ENCODE data around the gene AEBP1.

Gene AEBP1

DNA sequence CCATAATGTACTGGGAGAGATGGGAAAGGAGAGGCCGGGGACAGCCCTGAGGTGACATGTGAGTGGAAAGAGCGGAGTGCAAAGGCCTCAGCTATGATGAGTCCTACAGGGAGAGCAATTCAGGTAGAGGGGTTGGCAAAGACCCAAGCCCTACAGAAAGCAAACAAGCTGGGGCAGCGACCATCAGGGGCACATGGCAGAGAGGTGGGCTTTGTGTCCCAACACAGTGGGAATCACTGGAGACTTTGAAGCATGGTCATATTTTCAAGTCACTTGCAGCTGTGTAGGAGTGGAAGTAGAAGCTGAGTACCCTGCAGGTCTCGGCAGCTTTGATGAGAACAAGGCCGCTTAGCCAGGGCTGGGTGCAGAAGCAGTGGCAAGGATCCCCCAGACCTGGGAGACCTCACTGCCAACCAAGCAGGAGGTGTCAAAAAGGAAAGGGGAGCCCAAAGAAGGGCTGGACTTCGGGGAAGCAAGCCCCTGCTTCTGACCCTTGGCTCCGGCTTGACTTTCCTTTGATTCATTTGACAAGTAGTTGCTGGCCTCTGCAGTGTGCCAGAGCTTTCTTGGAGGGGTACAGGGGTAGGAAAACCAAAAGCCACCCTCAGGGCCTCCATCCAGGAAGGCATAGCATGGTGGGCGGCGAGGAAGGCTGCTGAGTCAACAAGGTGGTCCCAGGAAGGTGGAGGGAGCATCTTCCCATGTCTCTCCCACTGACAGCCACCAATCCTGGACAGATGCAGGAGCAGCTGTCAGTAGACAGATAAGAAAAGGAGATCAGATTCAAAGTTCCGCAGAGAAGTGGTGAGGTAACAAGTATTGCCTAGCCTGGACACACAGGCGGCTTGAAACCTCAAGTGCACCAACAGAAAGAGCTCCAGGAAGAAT, 36.8 kb upstream of the AEBP1 start:
- no peak for DNase-seq

DNA sequence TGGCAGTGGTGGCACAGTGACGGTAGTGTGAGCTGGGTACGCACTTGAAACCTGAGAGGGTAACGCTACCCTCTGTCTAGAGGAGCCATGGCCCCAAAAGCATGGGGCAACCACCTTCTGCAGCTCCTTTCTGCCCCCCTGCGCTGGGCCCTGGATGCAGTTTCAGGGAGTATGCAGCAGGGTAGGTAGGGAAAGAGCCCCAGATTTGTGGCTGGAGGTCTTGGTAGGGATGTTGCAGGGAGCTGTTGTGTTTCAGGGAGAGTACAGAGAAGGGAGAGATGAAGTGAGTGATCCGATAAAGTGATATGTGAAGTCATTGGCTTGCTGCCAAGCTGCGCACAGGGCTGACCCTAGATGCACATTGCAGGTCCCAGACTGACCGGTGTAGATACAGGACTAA, 36.1 kb upstream of the AEBP1 start:
- no peak for DNase-seq

DNA sequence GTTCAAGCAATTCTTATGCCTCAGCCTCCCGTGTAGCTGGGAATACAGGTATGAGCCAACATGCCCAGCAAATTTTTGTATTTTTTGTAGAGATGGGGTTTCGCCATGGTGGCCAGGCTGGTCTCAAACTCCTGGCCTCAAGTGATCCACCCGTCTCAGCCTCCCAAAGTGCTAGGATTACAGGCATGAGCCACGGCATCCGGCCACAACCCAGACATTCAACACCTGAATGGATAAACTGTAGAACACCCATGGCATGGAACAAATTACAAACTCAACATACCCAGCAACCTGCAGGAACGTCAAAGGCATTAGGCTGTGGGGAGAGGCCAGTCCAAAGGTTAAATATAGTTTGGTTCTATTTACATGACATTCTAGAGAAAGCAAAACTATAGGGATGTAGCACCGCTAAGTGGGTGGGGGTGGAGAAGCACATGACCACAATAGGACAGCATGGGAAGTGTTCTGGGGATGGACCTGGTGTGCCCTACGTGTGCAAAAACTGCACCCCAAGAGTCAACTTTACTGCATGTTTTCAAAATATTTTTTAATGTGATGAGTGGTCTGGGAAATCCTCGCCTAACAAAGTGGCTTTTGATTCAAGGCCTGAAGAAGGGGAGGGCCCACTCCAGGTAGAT, 32.3 kb upstream of the AEBP1 start:
- DNase-seq, result no peak

DNA sequence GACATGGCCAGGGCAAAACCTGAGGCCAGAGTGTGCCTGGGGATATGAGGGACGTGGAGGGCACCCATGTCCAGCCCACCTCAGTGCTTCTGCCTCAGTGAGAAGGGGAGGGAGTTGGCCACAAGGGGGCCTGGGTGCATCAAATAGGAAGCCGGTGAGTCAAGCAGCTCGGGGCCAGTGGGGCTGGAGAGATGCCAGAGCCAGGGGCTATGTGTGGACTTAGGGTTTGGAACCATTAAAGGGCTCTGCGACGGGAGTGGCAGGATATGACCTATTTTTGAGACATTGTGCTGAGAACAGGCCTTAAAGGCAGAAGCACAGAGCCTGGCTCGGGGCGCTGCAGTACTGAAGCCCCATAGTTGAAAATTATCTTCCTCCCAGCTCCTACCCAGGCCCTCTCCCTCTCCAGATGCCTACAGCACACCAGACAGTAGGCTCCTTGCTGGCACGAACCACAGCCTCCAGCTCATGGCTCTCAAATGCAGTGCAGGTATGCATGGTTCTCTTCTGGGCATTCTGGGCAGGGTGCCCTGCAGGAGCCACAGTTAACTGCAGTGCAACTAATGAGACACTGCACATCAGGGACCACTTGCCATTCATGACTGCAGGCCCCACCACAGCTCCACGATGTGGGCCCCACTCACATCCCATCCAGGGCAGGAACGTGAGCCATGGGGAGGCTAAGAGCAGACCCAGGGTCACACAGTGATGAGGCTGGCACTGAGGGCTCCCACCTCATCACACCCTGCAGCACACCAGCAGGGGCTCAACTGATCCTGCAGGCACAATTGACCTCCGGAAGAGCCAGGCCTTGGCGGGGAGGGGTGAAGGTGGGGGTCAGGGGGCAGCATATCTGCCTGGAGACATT, 31.5 kb upstream of the AEBP1 start:
- DNase-seq, result peak; percentile 37

DNA sequence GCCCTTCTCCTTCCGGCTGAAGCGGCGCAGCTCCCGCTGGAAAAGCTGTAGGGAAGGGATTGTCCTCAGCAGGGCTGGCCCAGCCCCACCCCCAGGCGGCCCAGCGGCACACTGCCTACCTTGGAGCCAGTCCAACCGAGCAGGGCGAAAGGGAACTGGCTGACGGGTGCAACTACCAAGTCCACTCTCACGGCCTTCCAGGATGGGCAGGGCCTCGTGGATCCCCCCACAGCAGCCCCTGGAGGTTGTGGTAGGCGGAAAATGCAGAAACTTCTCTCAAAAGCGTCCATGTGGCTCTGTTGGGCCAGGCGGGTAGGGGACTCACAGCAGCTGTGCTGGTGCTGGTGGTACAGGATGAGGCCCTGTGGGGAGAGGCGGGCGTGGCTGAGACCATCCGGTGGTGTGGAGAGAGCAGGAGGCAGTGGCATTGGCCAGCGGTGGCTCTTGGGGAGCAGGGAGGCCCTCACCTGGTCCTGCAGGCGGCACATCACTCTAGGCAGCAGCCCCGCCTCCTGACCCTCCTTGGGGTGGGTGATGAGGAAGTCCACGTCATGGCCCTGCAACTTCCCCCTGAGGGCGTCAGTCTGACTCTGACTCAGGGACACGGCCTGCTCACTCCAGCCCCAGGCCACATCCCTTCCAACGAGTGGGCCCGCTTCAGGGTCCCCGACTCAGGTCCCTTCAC, 30.3 kb upstream of the AEBP1 start:
- DNase-seq, result no peak

DNA sequence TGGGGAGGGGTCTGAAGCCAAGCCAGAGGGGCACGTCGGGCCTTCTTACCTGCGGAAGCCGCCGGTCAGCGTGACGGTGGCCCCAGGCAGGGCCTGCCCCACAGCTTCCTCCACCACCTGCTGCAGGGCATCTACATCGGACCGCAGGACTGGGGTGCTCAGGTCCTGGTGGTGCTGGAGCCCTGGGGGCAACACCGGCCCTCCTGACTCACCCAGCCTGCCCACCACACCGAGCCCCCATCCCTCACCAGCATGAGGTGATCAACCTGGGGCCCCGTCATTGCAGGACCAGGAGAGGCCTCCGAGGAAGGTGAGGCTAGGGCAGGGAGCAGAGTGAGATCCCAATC, 29.8 kb upstream of the AEBP1 start:
- no peak for DNase-seq

DNA sequence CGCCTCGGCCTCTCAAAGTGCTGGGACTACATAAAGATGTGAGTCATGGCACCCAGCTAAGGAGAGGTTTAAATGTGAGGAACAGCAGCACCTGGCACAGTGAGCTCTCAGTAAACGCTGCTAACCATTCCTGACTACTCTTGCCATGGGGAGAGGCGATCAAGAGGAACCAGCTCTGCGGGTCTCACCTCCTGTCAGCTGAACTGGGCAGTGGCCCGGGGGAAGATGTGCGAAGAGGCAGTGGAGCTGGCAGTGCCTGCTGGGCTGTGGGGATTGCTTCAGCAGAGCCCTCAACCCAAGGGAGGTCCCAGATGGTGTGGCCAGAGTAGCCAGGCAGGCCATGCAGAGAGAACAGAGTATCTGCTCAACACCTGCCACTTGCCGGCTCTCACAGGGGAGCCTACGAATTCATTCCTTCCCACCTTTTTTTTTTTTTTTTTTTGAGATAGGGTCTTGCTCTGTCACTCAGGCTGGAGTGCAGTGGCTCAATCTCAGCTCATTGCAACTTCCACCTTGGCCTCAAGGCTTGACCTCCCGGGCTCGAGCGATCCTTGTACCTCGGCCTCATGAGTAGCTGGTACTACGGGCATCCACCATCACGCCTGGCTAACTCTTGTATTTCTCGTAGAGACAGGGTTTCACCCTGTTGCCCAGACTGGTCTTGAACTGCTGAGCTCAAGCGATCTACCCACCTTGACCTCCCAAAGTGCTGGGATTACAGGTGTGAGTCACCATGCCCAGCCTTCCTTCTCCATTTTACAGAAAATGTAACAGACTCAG, 28.7 kb upstream of the AEBP1 start:
- no peak for DNase-seq

DNA sequence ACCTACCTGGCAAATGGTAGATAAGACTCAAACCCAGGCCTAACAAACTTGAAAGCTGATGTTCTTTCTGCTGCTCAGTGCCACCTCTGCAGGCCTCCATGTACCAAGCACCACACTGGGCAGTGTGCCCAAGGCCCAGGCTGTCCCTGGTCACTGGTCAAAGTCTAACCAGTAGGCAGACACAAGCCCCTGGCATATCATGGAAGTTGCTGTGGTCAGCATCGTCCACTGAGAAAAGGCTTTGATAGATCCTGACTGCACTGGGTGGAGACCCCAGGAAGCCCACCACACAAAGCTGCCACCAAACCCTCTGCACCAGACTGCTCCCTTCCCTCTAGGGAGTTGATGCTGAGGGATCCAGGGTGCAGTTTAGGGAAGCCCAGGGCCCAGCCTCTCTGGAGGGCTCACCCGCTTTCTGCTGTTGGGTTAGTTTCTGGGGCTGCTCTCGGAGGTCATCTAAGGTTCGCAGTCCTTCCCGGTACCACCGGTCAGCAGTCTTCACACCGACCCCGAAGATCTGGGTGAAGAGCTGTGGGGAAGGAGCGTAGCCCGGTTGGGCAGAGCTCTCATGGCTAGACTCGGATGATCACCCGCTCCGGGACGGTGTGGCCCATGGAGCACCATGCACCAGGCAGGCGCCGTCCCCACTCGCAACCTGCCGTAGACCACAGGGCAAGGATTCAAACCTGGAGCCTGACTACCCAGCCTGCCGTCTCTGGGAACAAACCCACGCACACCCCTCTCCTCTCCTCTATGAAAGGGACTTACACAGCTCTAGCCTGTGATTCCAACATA, 27.8 kb upstream of the AEBP1 start:
- no peak for DNase-seq

DNA sequence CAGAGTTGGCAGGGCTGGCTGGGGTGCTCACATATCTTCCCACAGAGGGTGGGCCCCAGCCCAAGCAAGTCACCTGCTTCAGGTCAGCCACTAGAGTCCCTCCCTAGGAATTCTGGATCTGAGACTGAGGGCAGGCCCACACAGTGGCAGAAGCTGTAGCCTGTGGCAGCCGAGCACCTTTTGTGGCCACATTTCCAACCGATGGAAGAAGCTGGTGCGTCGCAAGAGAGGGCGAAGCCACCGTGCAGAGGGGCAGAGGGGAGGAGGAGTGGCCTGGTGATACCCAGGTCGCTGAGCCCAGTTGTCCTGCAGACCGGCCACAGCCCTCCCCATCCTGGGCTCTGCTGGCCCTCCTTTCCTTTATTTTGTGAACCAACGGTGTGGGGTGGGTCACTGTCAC, 27.1 kb upstream of the AEBP1 start:
- no peak for DNase-seq

DNA sequence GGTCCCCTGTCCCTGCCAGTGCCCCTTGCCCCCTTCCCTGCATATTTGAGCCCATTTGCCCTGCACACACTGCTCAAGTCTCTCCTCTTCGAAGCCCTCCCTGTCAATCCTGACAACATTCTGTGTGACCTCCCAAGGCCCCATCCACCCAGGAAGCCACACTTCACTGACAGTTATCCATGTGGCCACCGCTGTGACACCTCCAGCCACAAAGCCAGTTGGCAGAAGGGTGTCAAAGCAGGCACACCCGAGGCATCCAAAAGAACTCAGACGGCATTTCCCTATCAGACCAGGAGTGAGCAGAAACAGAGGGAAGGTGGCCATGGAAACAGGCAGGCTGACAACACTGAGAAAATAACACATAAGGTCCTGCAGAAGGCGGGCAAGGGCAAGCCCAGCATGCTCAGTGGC, 26.5 kb upstream of the AEBP1 start:
- DNase-seq, result no peak

DNA sequence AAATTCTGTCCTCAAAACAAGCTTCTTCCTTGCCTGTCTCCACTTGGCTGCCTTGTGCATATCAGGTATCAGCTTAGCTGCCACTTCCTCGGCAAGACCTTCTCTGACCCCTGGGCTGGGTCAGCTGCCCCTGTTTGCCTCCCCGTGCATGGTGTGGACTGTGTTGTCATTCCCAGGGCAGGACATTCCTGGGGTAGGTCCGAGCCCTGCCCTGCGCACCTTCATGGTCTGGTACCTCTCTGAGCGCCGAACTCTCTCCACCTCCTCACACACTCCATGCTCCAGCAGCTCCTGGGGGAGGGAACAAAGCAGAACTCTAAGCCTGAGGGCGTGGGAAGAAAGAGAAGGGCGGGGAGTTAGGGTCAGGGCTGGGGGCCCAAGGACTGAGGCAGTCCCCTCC, 25.6 kb upstream of the AEBP1 start:
- no peak for DNase-seq

DNA sequence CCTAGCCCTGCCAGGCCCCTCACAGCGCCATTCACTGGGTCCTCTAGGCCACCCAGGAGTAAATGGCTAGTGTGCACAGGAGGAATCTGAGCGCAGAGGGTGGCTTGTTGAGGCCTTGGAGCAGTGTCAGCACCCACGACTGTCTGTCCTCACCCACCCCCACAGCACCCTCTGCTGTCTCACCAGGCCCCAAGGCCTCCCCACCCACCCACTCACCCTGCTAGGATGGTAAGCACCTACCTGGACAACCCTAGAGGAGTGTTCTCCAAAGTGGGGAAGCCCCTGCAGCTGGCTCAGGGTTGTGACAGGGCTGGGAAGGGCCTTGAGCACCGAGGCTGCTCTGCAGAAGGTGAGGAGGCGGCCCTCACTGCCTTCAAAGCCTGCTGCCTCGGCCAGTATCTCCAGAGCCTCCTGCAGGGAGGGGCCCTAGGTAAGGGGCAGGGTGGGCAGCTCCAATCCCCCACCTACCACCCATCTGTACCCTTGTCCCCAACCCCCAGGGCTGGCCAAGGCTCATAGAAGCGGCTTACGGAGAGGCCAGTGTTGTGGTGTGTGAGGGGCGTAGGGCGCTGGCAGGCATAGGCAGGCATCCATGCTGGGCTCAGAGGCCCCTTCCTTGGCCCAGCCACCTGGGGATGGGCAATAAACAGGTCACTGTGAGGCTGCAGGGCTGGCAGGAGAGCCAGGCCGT, 24.7 kb upstream of the AEBP1 start:
- DNase-seq, result no peak

DNA sequence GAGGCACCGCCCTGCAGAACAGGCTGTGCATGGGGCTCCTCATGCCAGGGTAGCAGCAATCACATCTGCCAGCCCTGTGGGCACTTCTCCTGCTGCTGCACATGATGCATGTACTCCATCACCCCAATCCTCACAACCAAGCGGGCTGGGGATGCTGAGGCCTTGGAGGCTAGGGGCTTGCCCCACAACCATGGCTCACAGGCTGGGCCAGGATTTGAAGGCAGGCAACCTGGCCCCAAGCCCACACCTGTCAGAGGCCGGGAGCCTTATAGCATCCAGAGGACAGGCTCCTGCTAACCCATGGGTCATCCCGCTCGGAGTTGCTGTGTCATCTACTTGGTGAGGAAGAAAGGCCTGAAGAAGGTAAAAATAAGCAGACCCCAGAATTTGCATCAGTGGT, 24.0 kb upstream of the AEBP1 start:
- no peak for DNase-seq

DNA sequence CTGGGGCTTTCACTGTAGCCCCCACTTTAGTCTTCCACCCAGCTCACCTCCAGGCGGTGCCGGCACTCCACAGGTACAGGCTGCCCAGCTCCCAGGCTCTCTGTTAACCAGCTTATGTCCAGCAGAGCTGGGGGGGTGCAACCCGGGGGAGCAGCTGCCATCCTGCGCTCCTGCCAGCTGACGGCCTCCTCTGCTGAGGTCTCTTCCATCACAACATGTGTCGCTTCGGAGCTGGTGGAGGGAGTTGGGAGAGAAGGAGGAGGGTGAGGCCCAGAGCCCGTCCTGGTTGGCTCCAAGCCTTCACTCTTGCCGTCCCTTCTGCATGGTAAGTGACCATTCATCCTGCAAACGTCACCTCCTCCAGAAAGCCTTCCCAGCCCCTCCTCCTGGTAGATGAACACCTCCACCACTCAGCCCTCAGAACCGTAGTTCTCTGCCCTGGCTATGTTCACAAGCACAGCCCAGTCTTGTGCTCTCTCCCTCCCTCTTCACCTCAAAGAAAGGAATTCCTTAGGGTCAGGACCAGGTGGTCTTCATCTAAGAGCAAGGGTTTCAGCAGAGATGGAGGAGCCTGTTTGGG, 23.4 kb upstream of the AEBP1 start:
- DNase-seq, result no peak

DNA sequence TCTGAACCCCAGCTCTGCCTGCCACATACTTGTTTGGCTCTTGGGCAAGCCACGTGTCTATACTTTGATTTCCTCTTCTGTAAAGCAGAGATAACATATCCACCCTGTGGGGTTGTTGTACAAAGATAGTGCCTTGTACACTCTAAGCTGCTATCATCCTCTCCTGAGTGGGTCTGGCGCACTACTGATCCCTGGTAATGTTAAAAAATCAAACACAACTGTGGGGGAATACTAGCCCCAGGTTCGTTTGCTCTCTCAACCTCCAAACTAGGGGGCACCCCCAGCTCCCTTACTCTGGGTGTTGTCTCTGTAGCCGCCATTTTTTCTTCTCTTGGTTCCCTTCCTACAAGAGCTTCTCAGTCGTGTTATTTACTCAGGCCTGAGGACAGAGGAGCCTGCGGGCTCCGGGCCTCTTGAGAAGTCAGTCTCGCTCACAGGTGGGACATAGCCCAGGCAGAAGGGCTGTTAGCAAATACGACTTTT, 22.8 kb upstream of the AEBP1 start:
- no peak for DNase-seq

DNA sequence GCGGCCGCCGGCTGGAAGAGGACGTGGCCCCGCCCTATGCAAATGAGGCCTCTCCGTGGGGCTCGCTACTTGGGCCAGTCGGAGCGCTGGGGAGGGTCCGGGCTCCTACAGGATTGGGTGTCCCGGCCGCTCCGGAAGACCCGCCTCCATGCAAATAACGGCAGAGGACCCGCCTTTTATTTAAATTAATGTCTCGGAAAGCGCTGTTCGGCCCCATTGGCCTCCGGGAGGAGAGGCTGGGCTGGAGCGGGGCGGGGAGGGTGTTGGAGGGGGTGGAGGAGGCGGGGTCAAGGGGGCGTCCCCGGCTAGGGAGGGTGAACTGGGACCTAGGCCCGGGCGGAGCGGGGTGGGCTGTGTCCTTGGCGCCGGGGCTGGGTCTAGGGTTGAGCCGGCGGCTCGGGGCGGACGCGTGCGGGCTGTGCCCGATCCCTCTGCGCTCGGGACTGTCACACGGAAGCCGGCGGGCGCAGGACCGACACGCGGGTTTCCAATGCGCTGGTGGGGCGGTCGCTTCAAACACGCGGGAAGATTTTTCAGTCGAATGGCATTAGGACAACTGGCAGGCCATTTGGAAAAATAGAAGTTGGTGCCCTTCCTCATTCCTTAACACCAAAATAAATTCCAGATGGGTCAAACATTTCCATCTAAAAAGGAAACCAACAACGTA, 21.5 kb upstream of the AEBP1 start:
- peak; percentile 98 for DNase-seq

DNA sequence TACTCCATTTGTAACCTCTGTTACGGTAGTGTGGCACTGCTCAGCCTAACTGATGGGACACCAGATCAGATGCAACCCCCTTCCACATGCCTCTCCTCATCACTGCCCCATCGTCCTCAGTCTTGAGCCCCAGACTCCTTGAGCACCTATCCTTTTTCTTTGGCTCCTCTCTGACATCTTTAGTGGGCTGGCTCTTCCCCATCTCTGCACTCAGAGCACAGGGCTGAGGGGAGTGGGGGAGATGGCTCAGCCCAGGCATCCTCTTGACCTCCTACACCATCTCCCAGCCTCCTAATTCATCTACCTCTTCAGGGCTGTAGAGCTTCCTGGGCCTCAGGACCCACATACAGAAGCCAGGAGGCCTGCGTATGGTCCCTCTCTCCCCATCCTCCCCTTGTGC, 20.3 kb upstream of the AEBP1 start:
- no peak for DNase-seq

DNA sequence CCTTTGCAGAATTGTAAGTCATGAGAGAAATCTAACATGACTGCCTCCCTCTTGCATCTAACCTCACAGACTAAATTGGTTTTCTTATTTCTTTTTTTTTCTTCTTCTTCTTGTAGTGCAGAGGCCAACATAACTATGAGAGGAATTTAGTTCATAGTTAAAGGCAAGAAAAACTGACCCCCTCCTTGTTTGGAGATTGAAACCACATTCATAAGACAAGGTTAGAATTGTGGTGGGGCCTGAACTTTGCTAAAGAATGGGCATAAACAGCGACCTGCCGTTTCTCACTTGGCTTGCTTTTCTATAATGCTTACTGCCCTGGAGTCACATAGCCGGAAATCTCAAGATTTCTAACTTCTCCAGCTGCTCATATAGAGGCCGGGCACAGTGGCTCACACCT, 19.4 kb upstream of the AEBP1 start:
- no peak for DNase-seq

DNA sequence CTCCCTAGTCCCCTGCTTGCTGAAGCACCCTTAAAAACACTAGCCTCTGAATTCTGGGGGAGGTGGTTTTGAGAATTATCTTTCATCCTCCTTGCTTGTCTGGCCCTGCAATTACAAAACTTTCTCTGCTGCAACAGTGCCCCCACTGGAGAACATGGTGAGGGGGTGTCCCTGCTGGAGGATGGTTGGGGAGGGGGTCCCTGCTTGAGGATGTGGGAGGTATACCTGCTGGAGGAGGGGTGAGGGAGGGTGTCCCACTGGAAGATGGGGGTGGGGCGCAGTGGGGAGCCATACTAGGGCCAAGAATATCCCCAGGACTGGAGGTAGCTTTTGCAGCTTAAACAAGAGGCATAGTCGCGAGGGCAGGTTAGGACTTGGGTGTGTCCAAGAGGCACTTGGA, 18.6 kb upstream of the AEBP1 start:
- no peak for DNase-seq

DNA sequence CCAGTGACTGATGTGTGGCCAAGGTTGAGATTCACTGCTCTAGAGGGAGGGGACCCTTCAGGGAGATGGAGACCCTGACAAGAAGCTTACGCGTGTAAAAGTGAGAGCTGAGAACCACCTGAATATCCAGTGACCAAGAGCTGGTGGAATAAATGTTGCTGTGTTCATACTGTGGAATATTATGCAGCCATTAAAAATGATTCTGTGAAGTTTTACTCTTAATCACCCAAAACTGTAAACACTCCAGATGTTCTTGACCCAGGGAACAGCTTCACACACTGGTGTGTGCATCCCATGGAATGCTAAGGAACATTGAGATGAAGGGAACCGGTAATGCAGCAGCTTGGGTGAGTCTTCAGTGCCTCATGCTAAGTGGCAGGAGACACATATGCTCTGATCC, 17.5 kb upstream of the AEBP1 start:
- no peak for DNase-seq

All from GOT3 (cell line).